HepG2 (cell line): ENCODE results near the gene TUBA4A. TPM values are rescaled to one million over a fixed set of nuclear protein-coding genes. Genes with fewer than 3 reads are reported as not detected.

Experiments used
- ATF1 ChIP-seq: IDR thresholded peaks from 2 replicates; pipeline ENCODE4 v1.6.1; 2016; ENCODE audit warnings: mild to moderate bottlenecking, control low read depth
- BCL6 ChIP-seq: IDR thresholded peaks from 2 replicates; pipeline ENCODE4 v1.6.1; 2016; ENCODE audit warnings: missing genetic modification reagents, missing compliant biosample characterization
- HNF4G ChIP-seq, 2 experiments: sonication (generic) in 1 of 2; formaldehyde crosslinking in 1 of 2; IDR thresholded peaks; 2 replicates each; pipeline versions ENCODE4 v1.4.0 to v1.6.1; 2011 to 2020; ENCODE audit warnings: borderline replicate concordance in 2 of 2, low read depth in 2 of 2, mild to moderate bottlenecking in 2 of 2, low read length in 1 of 2, missing genetic modification reagents in 1 of 2, moderate library complexity in 1 of 2
- HOXD1 ChIP-seq: sonication (generic); formaldehyde crosslinking; IDR thresholded peaks from 2 replicates; pipeline ENCODE4 v1.5.0; 2020; ENCODE audit warnings: missing genetic modification reagents
- KIAA2018 ChIP-seq: sonication (generic); formaldehyde crosslinking; IDR thresholded peaks from 2 replicates; pipeline ENCODE4 v1.5.0; 2020; ENCODE audit warnings: mild to moderate bottlenecking, missing genetic modification reagents, borderline replicate concordance
- NAIF1 ChIP-seq: sonication (generic); formaldehyde crosslinking; IDR thresholded peaks from 2 replicates; pipeline ENCODE4 v1.5.0; 2020; ENCODE audit warnings: mild to moderate bottlenecking, missing genetic modification reagents, borderline replicate concordance
- POGZ ChIP-seq: sonication (generic); formaldehyde crosslinking; IDR thresholded peaks from 2 replicates; pipeline ENCODE4 v1.4.0; 2020; ENCODE audit warnings: mild to moderate bottlenecking, missing genetic modification reagents
- PTBP1 ChIP-seq: fragments of 200-400 bp; formaldehyde crosslinking; IDR thresholded peaks from 2 replicates; pipeline ENCODE4 v1.6.1; 2018; ENCODE audit warnings: low read length, low read depth; ENCODE audit not compliant: poor library complexity, severe bottlenecking
- SPEN ChIP-seq: sonication (generic); formaldehyde crosslinking; IDR thresholded peaks from 2 replicates; pipeline ENCODE4 v1.5.1; 2020; ENCODE audit warnings: low read depth, mild to moderate bottlenecking, missing genetic modification reagents
- ZMAT5 ChIP-seq: sonication (generic); formaldehyde crosslinking; IDR thresholded peaks from 2 replicates; pipeline ENCODE4 v1.5.0; 2020; ENCODE audit warnings: mild to moderate bottlenecking, low read depth, missing genetic modification reagents, borderline replicate concordance
- ZNF562 ChIP-seq: sonication (generic); formaldehyde crosslinking; IDR thresholded peaks from 2 replicates; pipeline ENCODE4 v1.8.0; 2022; ENCODE audit warnings: missing genetic modification reagents, borderline replicate concordance
- ZNF704 ChIP-seq: sonication (generic); formaldehyde crosslinking; IDR thresholded peaks from 2 replicates; pipeline ENCODE4 v1.8.1; 2023; ENCODE audit warnings: mild to moderate bottlenecking, inconsistent platforms, moderate library complexity, missing genetic modification reagents, borderline replicate concordance
- ZNF83 ChIP-seq: sonication (generic); formaldehyde crosslinking; IDR thresholded peaks from 2 replicates; pipeline ENCODE4 v1.4.0; 2020; ENCODE audit warnings: missing genetic modification reagents, mild to moderate bottlenecking, borderline replicate concordance
- polyA plus RNA-seq, 8 experiments: library from polyadenylated mRNA; depleted of rRNA in 3 of 8; stranded (reverse) in 7 of 8; unstranded in 1 of 8; fragments of >200 nt; fragmentation: Illumina TruSeq in 4 of 8; extraction: Trizol in 4 of 8; gene quantifications; 2 replicates each; pipeline versions ENCODE4 v1.2.1 to v1.2.3, GENCODE V29; 2011 to 2016; ENCODE audit warnings: low read depth in 4 of 8, missing spikeins in 1 of 8, mixed read lengths in 1 of 8; ENCODE audit not compliant: insufficient read depth in 1 of 8
- total RNA-seq, 5 experiments: library from RNA; depleted of rRNA; stranded (reverse); fragments of >200 nt; fragmentation: Illumina TruSeq; extraction: Trizol; gene quantifications; 2 replicates each; pipeline ENCODE4 v1.2.3, GENCODE V29; 2016; ENCODE audit warnings: low read depth in 1 of 5
- TF ChIP-seq, protein P1 (sequence below): sonication (generic); formaldehyde crosslinking; conservative IDR thresholded peaks from 2 replicates; pipeline ENCODE4 v1.5.0; 2020; ENCODE audit warnings: missing genetic modification reagents
- TF ChIP-seq, protein P2 (sequence below): sonication (generic); IDR thresholded peaks from 2 replicates; pipeline ENCODE4 v1.6.1; 2016; ENCODE audit warnings: low read depth, borderline replicate concordance

TUBA4A gene
- total and polyA plus RNA-seq, 2 of the 13 experiments (the other 11 are each of a cell fraction or from before 2014, with no cell fraction given) = 1.3 to 12.7 TPM

DNA sequence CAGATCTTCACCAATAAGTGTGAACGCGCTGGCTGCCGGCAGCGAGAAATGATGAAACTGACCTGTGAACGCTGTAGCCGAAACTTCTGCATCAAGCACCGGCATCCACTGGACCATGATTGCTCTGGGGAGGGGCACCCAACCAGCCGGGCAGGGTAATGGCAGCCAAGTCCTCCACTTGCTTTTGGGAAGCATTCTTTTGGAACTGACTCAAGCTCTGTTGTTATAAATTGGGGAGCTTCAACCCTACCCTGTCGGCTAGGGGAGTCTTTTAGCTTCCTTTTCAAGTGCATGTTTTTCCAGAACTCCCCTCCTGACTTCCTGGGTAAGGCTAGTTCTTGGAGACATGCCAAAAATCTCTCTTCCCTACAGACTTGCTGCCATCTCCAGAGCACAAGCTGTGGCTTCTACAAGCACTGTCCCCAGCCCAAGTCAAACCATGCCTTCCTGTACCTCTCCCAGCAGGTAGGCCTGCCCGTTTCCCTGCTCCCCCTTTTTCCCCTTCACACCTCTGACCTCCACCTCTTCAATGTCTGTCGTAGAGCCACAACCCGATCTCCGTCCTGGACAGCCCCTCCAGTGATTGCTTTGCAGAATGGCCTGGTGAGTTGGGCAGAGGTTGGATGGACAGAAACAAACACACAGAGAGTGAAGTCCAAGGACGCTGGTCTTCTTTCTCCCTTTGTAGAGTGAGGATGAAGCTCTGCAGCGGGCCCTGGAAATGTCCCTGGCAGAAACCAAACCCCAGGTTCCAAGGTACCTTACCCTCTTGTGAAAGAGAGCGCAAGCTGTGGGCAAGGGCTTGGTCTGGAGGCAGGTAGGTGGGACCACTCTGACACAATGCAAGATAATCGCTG lies 45.6 kb downstream of the TUBA4A start (continued):
- TF ChIP-seq, protein P1, sequence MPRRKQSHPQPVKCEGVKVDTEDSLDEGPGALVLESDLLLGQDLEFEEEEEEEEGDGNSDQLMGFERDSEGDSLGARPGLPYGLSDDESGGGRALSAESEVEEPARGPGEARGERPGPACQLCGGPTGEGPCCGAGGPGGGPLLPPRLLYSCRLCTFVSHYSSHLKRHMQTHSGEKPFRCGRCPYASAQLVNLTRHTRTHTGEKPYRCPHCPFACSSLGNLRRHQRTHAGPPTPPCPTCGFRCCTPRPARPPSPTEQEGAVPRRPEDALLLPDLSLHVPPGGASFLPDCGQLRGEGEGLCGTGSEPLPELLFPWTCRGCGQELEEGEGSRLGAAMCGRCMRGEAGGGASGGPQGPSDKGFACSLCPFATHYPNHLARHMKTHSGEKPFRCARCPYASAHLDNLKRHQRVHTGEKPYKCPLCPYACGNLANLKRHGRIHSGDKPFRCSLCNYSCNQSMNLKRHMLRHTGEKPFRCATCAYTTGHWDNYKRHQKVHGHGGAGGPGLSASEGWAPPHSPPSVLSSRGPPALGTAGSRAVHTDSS (CRISPR knock-in tag) = no peak
- TF ChIP-seq HNF4G (IDR thresholded peaks at IDR 0.05; ENCODE audit: borderline replicate concordance, low read depth, low read length) (peak; percentile 89), HNF4G (CRISPR knock-in tag; IDR thresholded peaks at IDR 0.05; ENCODE audit: borderline replicate concordance, low read depth) (peak; percentile 96; the same call in 1 of the 2 replicates), HOXD1 (CRISPR knock-in tag) (no peak), BCL6 (CRISPR knock-in tag) (peak; percentile 46; the same call in 1 of the 2 replicates), ZNF704 (CRISPR knock-in tag) (no peak), ZMAT5 (CRISPR knock-in tag) (no peak), ATF1 (CRISPR knock-in tag) (no peak), ZNF83 (0 out of 2 replicates have a peak, but pooled peaks have one; percentile 27), SPEN (CRISPR knock-in tag) (peak; percentile 63), KIAA2018 (CRISPR knock-in tag) (no peak), PTBP1 (no peak), POGZ (CRISPR knock-in tag) (no peak; the same call in 1 of the 2 replicates), ZNF562 (no peak), NAIF1 (CRISPR knock-in tag) (no peak)
- TF ChIP-seq, protein P2, sequence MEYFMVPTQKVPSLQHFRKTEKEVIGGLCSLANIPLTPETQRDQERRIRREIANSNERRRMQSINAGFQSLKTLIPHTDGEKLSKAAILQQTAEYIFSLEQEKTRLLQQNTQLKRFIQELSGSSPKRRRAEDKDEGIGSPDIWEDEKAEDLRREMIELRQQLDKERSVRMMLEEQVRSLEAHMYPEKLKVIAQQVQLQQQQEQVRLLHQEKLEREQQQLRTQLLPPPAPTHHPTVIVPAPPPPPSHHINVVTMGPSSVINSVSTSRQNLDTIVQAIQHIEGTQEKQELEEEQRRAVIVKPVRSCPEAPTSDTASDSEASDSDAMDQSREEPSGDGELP = no peak; the same call in 1 of the 2 replicates
